Hepatocyte (in vitro differentiated cells): ENCODE results near the gene SLC26A9.
"Not testable (repeated sequence)": the region's sequence is repeated elsewhere in the genome, so short reads cannot be mapped to it uniquely, and the experiment has no call there.

Experiments used
- CTCF ChIP-seq: fragments of 200-600 bp; sonication (generic); IDR thresholded peaks from 2 replicates; pipeline ENCODE4 v1.5.1; 2016; ENCODE audit warnings: antibody characterized with exemption, mild to moderate bottlenecking; ENCODE audit not compliant: poor library complexity
- EZH2 ChIP-seq: fragments of 200-600 bp; sonication (generic); IDR thresholded peaks from 2 replicates; pipeline ENCODE4 v1.6.1; 2016; ENCODE audit warnings: antibody characterized with exemption, mild to moderate bottlenecking, borderline replicate concordance
- EZH2phosphoT487 ChIP-seq: fragments of 200-600 bp; sonication (generic); IDR thresholded peaks from one replicate; pipeline ENCODE4 v1.6.1; 2018; ENCODE audit warnings: antibody characterized with exemption, mild to moderate bottlenecking, low read depth, moderate library complexity; ENCODE audit not compliant: unreplicated experiment, severe bottlenecking

DNA sequence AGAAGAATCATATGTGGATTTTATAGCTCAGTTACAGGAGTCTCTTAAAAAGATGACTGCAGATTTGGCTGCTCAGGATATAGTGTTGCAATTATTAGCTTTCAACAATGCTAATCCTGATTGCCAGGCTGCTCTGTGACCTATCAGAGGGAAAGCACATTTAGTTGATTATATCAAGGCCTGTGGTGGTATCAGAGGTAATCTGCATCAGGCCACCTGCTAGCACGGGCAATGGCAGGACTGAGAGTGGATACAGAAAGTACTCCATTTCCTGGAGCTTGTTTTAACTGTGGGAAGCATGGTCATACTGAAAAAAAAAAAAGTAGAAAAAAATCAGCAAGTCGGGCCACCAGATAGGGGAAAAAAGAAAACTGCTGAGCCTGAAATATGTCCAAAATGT, 51.1 kb downstream of the SLC26A9 start:
- TF ChIP-seq CTCF, EZH2phosphoT487, EZH2: not testable (repeated sequence)
